A549 treated with GW870086 at 1 μM for 4 hours (cell line): ENCODE results near the gene SYNJ1. TPM values are rescaled to one million over a fixed set of nuclear protein-coding genes. Genes with fewer than 3 reads are reported as not detected.

Experiments used
- total RNA-seq: library from RNA; stranded (reverse); fragments of 200-300 nt; extraction: Qiagen RNA extraction; gene quantifications from 5 replicates; pipeline ENCODE4 v1.2.3, GENCODE V29; 2022; ENCODE audit warnings: low read depth

Gene SYNJ1, protein sequence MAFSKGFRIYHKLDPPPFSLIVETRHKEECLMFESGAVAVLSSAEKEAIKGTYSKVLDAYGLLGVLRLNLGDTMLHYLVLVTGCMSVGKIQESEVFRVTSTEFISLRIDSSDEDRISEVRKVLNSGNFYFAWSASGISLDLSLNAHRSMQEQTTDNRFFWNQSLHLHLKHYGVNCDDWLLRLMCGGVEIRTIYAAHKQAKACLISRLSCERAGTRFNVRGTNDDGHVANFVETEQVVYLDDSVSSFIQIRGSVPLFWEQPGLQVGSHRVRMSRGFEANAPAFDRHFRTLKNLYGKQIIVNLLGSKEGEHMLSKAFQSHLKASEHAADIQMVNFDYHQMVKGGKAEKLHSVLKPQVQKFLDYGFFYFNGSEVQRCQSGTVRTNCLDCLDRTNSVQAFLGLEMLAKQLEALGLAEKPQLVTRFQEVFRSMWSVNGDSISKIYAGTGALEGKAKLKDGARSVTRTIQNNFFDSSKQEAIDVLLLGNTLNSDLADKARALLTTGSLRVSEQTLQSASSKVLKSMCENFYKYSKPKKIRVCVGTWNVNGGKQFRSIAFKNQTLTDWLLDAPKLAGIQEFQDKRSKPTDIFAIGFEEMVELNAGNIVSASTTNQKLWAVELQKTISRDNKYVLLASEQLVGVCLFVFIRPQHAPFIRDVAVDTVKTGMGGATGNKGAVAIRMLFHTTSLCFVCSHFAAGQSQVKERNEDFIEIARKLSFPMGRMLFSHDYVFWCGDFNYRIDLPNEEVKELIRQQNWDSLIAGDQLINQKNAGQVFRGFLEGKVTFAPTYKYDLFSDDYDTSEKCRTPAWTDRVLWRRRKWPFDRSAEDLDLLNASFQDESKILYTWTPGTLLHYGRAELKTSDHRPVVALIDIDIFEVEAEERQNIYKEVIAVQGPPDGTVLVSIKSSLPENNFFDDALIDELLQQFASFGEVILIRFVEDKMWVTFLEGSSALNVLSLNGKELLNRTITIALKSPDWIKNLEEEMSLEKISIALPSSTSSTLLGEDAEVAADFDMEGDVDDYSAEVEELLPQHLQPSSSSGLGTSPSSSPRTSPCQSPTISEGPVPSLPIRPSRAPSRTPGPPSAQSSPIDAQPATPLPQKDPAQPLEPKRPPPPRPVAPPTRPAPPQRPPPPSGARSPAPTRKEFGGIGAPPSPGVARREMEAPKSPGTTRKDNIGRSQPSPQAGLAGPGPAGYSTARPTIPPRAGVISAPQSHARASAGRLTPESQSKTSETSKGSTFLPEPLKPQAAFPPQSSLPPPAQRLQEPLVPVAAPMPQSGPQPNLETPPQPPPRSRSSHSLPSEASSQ (N-terminal part only)
- 1.8 to 2.8 TPM (median 2.4 TPM) in 5 replicates for total RNA-seq

DNA sequence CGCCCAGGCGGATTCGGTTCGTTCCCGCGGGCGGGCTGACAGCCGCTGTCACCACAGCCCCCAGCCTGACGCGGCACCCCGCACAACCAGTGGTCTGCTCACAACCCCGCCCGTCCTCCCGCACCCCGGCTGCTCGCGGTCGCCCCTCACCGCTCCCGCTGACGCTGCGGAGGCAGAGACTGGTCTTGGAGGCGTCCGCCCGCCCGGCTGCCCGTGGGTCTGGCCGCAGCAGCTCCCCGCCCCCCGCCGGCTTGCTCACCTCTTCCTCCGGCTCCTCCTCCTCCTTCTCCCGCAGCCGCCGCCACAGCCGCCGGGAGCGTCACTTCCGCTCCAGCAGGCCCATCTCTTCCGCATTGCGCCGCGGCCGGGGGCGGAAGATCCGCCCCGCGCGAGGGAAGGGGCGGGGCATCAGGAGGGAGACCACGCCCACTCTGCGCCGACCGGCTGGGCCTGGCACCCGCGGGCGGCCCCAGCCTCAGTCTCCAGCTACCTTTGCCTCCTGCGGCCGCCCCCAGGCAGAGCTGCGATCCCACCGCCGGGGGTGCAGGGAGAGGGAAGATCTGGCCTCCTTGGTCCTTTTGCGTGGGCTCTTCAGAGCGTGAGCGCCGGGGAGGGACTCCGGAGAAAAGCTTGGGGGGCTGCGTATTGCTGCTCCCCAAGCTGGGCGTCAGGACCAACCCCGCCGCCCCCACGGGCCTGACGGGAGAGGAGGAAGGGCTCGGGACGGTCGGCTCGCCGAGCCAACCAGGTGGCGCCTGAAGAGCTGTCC, at the start of gene SYNJ1:
SYNJ1 (minus strand) TSS at position 327 of the 769 bp plus-strand sequence. CDS start 1,118 bp downstream, outside the sequence.

DNA sequence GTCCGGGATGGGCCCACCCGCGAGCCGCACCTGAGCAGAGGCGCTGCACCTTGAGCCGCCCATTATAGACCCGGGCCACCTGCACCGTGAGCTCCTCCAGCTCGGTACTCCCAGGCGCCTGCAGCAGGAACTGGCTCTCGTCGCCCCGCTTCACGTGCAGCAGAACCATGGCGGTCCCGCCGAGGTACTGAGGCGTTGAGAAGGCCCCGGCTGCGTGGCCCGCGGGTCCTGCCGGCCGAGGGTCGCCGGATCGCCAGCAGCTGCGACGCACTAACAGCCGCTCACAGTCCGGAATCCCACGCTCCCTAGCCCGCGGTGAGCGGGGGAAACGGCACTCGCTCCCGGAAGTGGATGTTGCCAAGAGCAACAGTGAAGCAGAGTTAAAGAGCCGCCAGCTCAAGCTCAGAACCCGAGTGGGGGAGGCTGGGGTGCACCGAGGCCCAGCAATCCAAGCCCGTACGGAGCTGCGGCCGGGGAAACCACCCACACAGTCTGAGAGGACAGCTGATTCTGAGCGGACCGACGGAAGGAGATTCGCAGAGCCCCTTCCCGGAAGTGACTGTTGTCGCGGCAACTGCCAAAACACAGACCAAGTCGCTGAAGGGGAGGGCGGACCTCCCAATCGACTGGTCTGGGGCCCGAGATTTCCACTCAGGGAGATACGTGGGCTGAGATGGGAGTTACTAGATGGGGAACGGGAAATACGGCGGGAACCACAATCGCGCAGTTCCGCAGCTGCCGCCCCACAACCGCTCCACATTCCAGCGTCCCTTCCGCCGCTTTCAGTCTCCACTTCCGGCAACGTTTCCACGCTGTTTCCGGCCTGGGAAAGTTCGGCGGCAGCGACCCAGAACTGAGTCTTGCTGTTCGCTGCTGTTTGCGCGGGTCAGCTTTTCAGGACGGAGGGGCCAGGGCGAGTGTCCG, 115.5 kb downstream of the SYNJ1 start, which contains the start of gene CFAP298:
CFAP298 (minus strand) TSS at position 303 of the 924 bp plus-strand sequence; CDS start at position 169, 134 bp downstream.

GRCh38 chr21:32585042-32585710, 142.6 kb downstream of the SYNJ1 start, which contains the start of gene TCP10L:
Gene TCP10L, minus strand, starts transcription at chr21:32585523. Its CDS starts 1,219 bp downstream, at chr21:32584304.

Other genes starting within 250 kb of the SYNJ1 start
- 0.82 to 1.2 TPM (median 1.1 TPM) in 5 replicates for gene TCP10L, start 142.5 kb downstream of the SYNJ1 start, total RNA-seq
- gene CFAP298, start 115.6 kb downstream of the SYNJ1 start, total RNA-seq, result 26.8 to 32.6 TPM (median 30.8 TPM) in 5 replicates
- 10.1 to 15.4 TPM (median 13.2 TPM) in 5 replicates for gene PAXBP1, start 43.7 kb upstream of the SYNJ1 start, total RNA-seq